Loucy (cell line): ENCODE results near the gene MOG.

ENCODE experiments used
- CTCF ChIP-seq: fragments of 200-600 bp; sonication (generic); conservative IDR thresholded peaks from 2 replicates; pipeline ENCODE4 v1.5.1; 2014; ENCODE audit warnings: mild to moderate bottlenecking, antibody characterized with exemption, low read length
- EZH2phosphoT487 ChIP-seq: fragments of 200-600 bp; IDR thresholded peaks from 2 replicates; pipeline ENCODE4 v1.6.1; 2018; ENCODE audit warnings: antibody characterized with exemption, mild to moderate bottlenecking, moderate library complexity, borderline replicate concordance

DNA sequence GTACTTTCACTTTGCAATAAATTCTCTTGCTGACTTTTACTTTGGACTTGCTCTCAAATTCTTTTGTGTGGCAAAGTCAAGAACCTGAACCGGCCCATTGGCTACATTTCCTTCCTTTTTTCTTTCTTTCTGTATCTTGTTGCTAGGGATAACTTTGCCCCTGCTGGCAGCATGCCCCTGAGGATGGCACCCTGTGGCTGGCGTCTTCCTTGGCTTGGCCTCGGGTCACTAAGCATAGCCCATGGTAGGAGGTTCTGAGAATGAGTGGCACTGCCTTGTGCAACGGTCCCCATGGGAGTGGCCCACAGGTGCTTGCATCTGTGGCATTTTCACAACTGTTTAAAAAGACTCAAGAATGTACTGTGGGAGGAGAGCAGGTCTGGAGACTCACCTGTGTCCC is 52.3 kb downstream of the MOG start:
- TF ChIP-seq CTCF = no peak
- no peak for TF ChIP-seq EZH2phosphoT487
